Liver (tissue), 3 donors: Measurements from ENCODE around the gene PACS1.

Experiments used
- CTCF ChIP-seq: fragments of 150-350 bp; IDR thresholded peaks from 2 replicates; pipeline ENCODE4 v1.5.1; 2017; ENCODE audit warnings: improper control_type of control experiment, low read depth, low read length; ENCODE audit not compliant: missing input control
- RAD21 ChIP-seq, 2 donors: IDR thresholded peaks; 2 replicates each; pipeline ENCODE4 v1.6.1; 2016; ENCODE audit warnings: antibody characterized with exemption in 2 of 2, mild to moderate bottlenecking in 2 of 2
- SP1 ChIP-seq: IDR thresholded peaks from 2 replicates; pipeline ENCODE4 v1.6.1; 2018; ENCODE audit warnings: antibody characterized with exemption, mild to moderate bottlenecking
- TAF1 ChIP-seq: conservative IDR thresholded peaks from 2 replicates; pipeline ENCODE4 v1.6.1; 2016; ENCODE audit warnings: antibody characterized with exemption, mild to moderate bottlenecking
- TF ChIP-seq, protein P1 (sequence below): IDR thresholded peaks from 2 replicates; pipeline ENCODE4 v1.6.1; 2016; ENCODE audit warnings: antibody characterized with exemption
- donor health status: healthy.
- donor health status: healthy.

DNA sequence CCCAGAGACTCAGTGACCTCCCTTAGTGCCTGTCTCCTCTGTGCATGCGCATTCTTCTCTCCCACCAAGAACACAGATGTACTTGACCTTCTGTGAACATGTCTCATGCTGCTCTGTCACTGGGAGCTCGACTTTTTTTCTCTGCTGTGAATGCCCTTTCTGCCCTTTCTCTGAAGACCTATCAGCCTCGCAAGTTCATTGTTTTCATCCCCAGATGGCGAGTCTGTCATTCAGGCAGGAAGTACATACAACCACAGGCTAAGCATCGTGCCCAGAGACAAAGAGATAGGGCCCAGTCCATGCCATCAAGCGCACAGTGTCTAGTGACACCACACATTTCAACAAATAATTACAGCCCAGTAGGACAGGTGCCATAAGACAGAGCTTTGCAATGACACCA is 148.0 kb downstream of the PACS1 start:
- TF ChIP-seq, protein P1, sequence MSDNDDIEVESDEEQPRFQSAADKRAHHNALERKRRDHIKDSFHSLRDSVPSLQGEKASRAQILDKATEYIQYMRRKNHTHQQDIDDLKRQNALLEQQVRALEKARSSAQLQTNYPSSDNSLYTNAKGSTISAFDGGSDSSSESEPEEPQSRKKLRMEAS: no peak
- no peak for TF ChIP-seq CTCF
- no peak for TF ChIP-seq SP1
- TF ChIP-seq TAF1: no peak
- TF ChIP-seq RAD21 (IDR thresholded peaks at IDR 0.05): no peak
